Testis (tissue), 3 donors: ENCODE measurements around the gene PTPRK. TPM values are rescaled to one million over a fixed set of nuclear protein-coding genes. Genes with fewer than 3 reads are reported as not detected.

Experiments used
- DNase-seq: peaks from one replicate; pipeline ENCODE4 v3.0.0-alpha.2; 2019
- H3K27ac ChIP-seq, 2 donors: fragments of 200-600 bp; sonication (generic); one replicate each; pipeline ENCODE4 v1.5.1; 2019
- H3K27me3 ChIP-seq: fragments of 200-600 bp; sonication (generic); one replicate; pipeline ENCODE4 v1.5.1; 2019
- H3K36me3 ChIP-seq: fragments of 200-600 bp; sonication (generic); one replicate; pipeline ENCODE4 v1.5.1; 2017; ENCODE audit warnings: low read depth; ENCODE audit errors: missing control alignments
- H3K4me1 ChIP-seq: fragments of 200-600 bp; sonication (generic); one replicate; pipeline ENCODE4 v1.5.1; 2019
- H3K4me3 ChIP-seq, 2 donors: fragments of 200-600 bp; sonication (generic); one replicate each; pipeline ENCODE4 v1.5.1; 2017 to 2019
- H3K9me3 ChIP-seq: fragments of 200-600 bp; sonication (generic); one replicate; pipeline ENCODE4 v1.5.1; 2017
- CTCF ChIP-seq, 3 experiments: fragments of 450-650 bp in 2 of 3; fragments of 200-600 bp in 1 of 3; sonication (generic) in 1 of 3; IDR thresholded peaks; one replicate each; pipeline ENCODE4 v1.5.1; 2016 to 2019; ENCODE audit warnings: antibody characterized with exemption in 3 of 3, mild to moderate bottlenecking in 2 of 3, moderate library complexity in 1 of 3
- POLR2A ChIP-seq: fragments of 450-650 bp; IDR thresholded peaks from one replicate; pipeline ENCODE4 v1.6.1; 2017; ENCODE audit warnings: antibody characterized with exemption, mild to moderate bottlenecking, moderate library complexity
- WGBS, 2 donors: methylation state at CpG; one replicate each; pipeline ENCODE4 v1.1.5; 2018; 5-methylcytosine and 5-hydroxymethylcytosine counted together
- intact Hi-C: fragments of 100-400 bp; cut with DNase I; formaldehyde crosslinking; loops from one replicate; pipeline ENCODE4 v1.15.1; 2023; ENCODE audit warnings: low total_unique reads
- polyA plus RNA-seq: library from polyadenylated mRNA; stranded (reverse); fragments of 350-450 nt; fragmentation: Illumina TruSeq; extraction: RNeasy Lipid Tissue Mini Kit (QIAGEN cat#74804); gene quantifications from one replicate; pipeline ENCODE4 v1.2.3, GENCODE V29; 2014; ENCODE audit warnings: low read depth, low replicate concordance; ENCODE audit not compliant: insufficient read depth
- total RNA-seq, 2 donors: library from RNA; depleted of rRNA; stranded (reverse); fragments of >200 nt; gene quantifications; one replicate each; pipeline ENCODE4 v1.2.3, GENCODE V29; 2016

PTPRK gene
- total and polyA plus RNA-seq, 3 donors from 2014 or later, result 9.1 to 13.3 (median 12.5) TPM

- no peak overlapping the region for H3K27ac ChIP-seq
- H3K27me3 ChIP-seq, result no peaks in the 10 kb centered on the region
- TF ChIP-seq CTCF (IDR thresholded peaks at IDR 0.05) (no peak), POLR2A (no peak)
- H3K9me3 ChIP-seq, result no peaks in the 10 kb centered on the region
- intact Hi-C loops, result no loop called here
- WGBS, 2 donors, result 93 to 96% methylated on average over 1 of the region's 1 CpG
- no peak for DNase-seq
- H3K4me1 ChIP-seq, result no peaks in the 10 kb centered on the region
- no peak overlapping the region for H3K4me3 ChIP-seq
- H3K36me3 ChIP-seq, result no peaks in the 10 kb centered on the region
Observed at GRCh38 chr6:128323011-128323410, 197.4 kb downstream of the PTPRK start.

DNA sequence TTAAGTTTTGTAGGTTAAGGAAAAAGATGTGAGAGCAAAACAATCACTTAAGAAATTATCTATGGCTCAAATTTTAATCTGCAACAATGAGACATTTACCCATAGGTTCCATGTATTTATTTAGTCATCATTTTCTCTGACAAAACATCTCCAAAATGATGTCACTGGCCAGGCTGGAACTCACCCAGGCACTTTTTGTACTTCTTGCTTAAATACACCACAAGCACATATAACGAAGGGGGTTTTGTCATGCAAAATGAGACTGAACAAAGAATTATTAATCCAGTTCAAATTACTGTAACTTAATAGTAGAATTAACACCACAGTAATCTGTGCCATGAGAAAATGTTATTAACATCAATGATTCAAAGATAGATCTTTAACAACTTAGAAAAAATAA is 200.5 kb downstream of the PTPRK start:
- WGBS, 2 donors, result 92 to 100% methylated on average over 1 of the region's 1 CpG
- H3K36me3 ChIP-seq, result no peaks in the 10 kb centered on the region
- TF ChIP-seq POLR2A (no peak), CTCF (IDR thresholded peaks at IDR 0.05) (no peak)
- no peak for DNase-seq
- H3K4me1 ChIP-seq, result no peaks in the 10 kb centered on the region
- no peaks in the 10 kb centered on the region for H3K9me3 ChIP-seq
- H3K27me3 ChIP-seq, result no peaks in the 10 kb centered on the region
- intact Hi-C loops, result no loop called here
- no peak overlapping the region for H3K4me3 ChIP-seq
- H3K27ac ChIP-seq, result no peak overlapping the region

DNA sequence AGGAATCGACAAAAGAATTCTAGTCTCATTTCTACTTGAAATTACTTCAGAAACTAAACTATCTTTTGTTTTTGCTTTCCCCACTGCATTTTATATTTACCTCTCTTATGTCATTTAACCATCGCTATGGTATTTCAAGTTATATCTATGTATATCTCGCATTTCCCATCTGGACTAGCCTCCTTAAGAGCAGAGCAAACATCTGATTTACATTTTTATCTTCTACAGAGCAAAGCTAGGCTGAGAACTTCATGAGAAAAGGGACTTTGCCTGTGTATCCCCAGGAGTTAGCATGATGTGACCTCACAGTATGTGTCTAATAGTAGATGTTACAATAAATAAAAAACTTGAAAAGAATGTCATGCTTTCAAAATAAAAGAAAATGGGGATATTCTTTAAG is 201.2 kb downstream of the PTPRK start:
- Histone ChIP-seq H3K27me3 (no peaks in the 10 kb centered on the region), H3K36me3 (no peaks in the 10 kb centered on the region), H3K9me3 (no peaks in the 10 kb centered on the region), H3K4me3 (no peak overlapping the region), H3K27ac (no peak overlapping the region), H3K4me1 (no peaks in the 10 kb centered on the region)
- no peak for DNase-seq
- intact Hi-C loops, result no loop called here
- 93 to 94% methylated on average over 3 of the region's 3 CpGs for WGBS, 2 donors
- TF ChIP-seq CTCF (IDR thresholded peaks at IDR 0.05), result no peak
- TF ChIP-seq POLR2A, result no peak

- no peak overlapping the region for H3K27ac ChIP-seq
- TF ChIP-seq POLR2A, result no peak
- no peak for TF ChIP-seq CTCF (IDR thresholded peaks at IDR 0.05)
- H3K9me3 ChIP-seq, result no peaks in the 10 kb centered on the region
- intact Hi-C loops, result no loop called here
- no peaks in the 10 kb centered on the region for H3K36me3 ChIP-seq
- 97 to 99% methylated on average over 8 of the region's 8 CpGs for WGBS, 2 donors
- H3K27me3 ChIP-seq, result no peaks in the 10 kb centered on the region
- no peak overlapping the region for H3K4me3 ChIP-seq
- no peaks in the 10 kb centered on the region for H3K4me1 ChIP-seq
- no peak for DNase-seq
Observed at GRCh38 chr6:128316258-128316929, 204.0 kb downstream of the PTPRK start.

DNA sequence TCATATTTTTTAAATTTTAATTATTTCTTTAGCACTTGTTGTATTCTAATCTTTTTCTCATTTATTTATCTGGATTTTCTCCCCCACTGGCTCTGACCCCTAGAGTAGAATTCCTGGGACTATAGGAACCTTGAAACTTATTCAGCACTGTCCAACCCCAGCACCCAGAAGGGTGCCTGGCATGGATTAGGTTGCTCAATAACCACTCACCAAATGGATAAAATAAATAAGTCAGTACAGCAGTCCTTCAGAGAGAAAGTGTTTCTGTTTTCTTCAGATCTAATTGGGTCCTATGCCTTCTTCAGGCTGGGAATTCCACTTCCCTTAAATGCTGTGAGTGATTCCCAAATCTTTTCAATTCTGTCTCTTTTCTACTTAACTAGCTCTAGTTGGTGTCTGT is 206.2 kb downstream of the PTPRK start:
- intact Hi-C loops, result no loop called here
- Histone ChIP-seq H3K27me3 (no peaks in the 10 kb centered on the region), H3K36me3 (no peaks in the 10 kb centered on the region), H3K4me1 (no peaks in the 10 kb centered on the region), H3K9me3 (no peaks in the 10 kb centered on the region), H3K27ac (no peak overlapping the region), H3K4me3 (no peak overlapping the region)
- TF ChIP-seq POLR2A (no peak), CTCF (IDR thresholded peaks at IDR 0.05) (no peak)
- DNase-seq, result no peak
